ENCODE data around the gene TEC. TPM values are rescaled to one million over a fixed set of nuclear protein-coding genes. Genes with fewer than 3 reads are reported as not detected.

Gene TEC
- total RNA-seq, 1 experiment from 2014 or later, result 4.5 TPM

GRCh38 chr4:48259748-48260147 is 9.9 kb downstream of the TEC start:
- Histone ChIP-seq H2AFZ (ENCODE audit: low read depth, low read length, poor library complexity, severe bottlenecking) (no peak overlapping the region), H3K27me3 (ENCODE audit: insufficient read depth, low read length) (no peaks in the 10 kb centered on the region), H3K27ac (ENCODE audit: low read depth, low read length) (no peak overlapping the region), H3K9me2 (ENCODE audit: insufficient read depth) (no peaks in the 10 kb centered on the region), H3K79me2 (ENCODE audit: insufficient read depth, low read length) (peaks cover 11% of the 10 kb centered on the region), H4K20me1 (ENCODE audit: insufficient read depth) (no peaks in the 10 kb centered on the region), H3K4me3 (replicated peaks in 1 of 2; ENCODE audit: low read depth in 1 of 2, low read length in 2 of 2) (no peak overlapping the region), H3K4me2 (ENCODE audit: low read length) (no peak overlapping the region), H3K9ac (ENCODE audit: low read length) (no peak overlapping the region), H3K9me3 (ENCODE audit: control insufficient read depth in 1 of 2, insufficient read depth in 1 of 2, low read depth in 1 of 2, low read length in 2 of 2) (no peaks in the 10 kb centered on the region), H3K36me3 (ENCODE audit: control insufficient read depth in 1 of 2, insufficient read depth in 2 of 2, low read length in 2 of 2) (no peaks in the 10 kb centered on the region), H3K4me1 (ENCODE audit: control insufficient read depth in 1 of 2, insufficient read depth in 2 of 2, low read length in 2 of 2) (peaks cover 5 to 18% of the 10 kb centered on the region in 2 experiments; a peak in 3 of 4 replicates)
- ATAC-seq (no peak), DNase-seq (ENCODE audit: low read depth, low spot score) (no peak)
- intact Hi-C loops (cut with micrococcal nuclease), result no loop called here
- BruUV-seq (replicated peaks), result no TSS peak
- RAD21 ChIA-PET (ENCODE audit: low non-redundant PET in 1 of 2, low total read pairs in 2 of 2, uncharacterized antibody in 2 of 2, unreplicated experiment in 2 of 2), result no interaction called here
- TF ChIP-seq SIN3A (IDR thresholded peaks at IDR 0.05; ENCODE audit: low read depth) (no peak), REST (IDR thresholded peaks at IDR 0.05; ENCODE audit: low read depth) (no peak), TCF7L2 (IDR thresholded peaks at IDR 0.05; ENCODE audit: borderline replicate concordance, extremely low read depth, insufficient read depth, insufficient read length) (no peak), MAX (IDR thresholded peaks at IDR 0.05) (no peak), CEBPB (IDR thresholded peaks at IDR 0.05; ENCODE audit: low read depth) (no peak), POLR2AphosphoS5 (IDR thresholded peaks at IDR 0.05; ENCODE audit: low read depth, low read length) (no peak), ELF1 (IDR thresholded peaks at IDR 0.05; ENCODE audit: borderline replicate concordance, low read depth) (no peak), ZFX (IDR thresholded peaks at IDR 0.05) (no peak), JUND (IDR thresholded peaks at IDR 0.05) (no peak), ZNF274 (IDR thresholded peaks at IDR 0.05; ENCODE audit: low read depth, low read length) (no peak), POLR2A (IDR thresholded peaks at IDR 0.05; ENCODE audit: borderline replicate concordance, extremely low read depth, insufficient read depth, insufficient read length) (no peak), EGR1 (IDR thresholded peaks at IDR 0.05; ENCODE audit: low read depth) (no peak), EZH2phosphoT487 (IDR thresholded peaks at IDR 0.05; ENCODE audit: borderline replicate concordance) (no peak), CBX3 (IDR thresholded peaks at IDR 0.05; ENCODE audit: low read depth) (no peak), CTCF (IDR thresholded peaks at IDR 0.05 in 2 of 3, conservative IDR thresholded peaks at IDR 0.05 in 1 of 3; ENCODE audit: borderline replicate concordance in 1 of 3, insufficient read depth in 1 of 3, low read depth in 2 of 3, low read length in 2 of 3) (no peak), EZH2 (IDR thresholded peaks at IDR 0.05) (no peak), ATF3 (IDR thresholded peaks at IDR 0.05) (no peak), RAD21 (IDR thresholded peaks at IDR 0.05; ENCODE audit: low read depth) (no peak)
- POLR2A ChIA-PET, result no interaction called here
- CTCF ChIA-PET, result no interaction called here
